ENCODE data around the gene RTP5. TPM values are rescaled to one million over a fixed set of nuclear protein-coding genes. Genes with fewer than 3 reads are reported as not detected.
A peak's percentile ranks its signal among the peaks of the same experiment; 100 is the strongest.

The RTP5 gene
- total and polyA plus RNA-seq, 8 donors: 0.10 TPM; not detected in 7

DNA sequence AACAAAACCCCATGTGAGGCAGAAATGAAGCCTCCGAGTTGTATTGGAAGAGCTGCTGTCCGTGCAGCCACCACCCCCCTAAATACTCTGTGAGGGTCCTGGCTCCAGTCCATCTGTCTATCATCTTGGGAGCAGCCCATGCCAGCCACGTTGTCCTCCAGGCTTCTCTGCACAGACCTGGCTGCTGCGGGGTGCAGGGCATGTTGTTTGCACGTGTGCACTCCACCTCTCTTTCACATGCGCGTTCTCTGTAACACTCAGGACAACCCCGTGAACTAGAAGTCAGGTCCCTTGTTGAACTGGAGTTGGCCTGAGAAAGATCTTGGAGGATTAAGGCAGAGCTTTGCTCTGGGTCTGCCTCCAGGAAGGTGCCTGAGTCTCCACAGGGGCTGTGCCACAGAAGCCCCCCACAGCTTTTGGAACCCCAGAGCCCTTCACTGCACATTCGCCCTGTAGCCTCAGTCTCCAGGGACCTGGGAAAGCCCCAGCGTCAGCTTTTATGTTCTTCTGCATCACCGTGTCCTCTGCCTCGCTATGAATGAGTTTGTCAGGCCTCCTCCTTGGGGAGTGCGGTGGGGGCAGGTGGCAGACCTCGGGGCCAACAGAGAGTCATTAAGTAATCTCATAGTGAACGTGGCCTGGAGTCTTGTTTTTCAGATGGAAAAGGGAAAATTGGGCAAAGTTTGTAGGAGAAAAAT is 16.6 kb downstream of the RTP5 start:
- peaks cover 0 to 6% of the 10 kb centered on the region in 2 donors for H3K9me3 ChIP-seq
- H3K36me3 ChIP-seq: no peaks in the 10 kb centered on the region
- H3K27ac ChIP-seq: no peak overlapping the region
- TF ChIP-seq, protein P1, sequence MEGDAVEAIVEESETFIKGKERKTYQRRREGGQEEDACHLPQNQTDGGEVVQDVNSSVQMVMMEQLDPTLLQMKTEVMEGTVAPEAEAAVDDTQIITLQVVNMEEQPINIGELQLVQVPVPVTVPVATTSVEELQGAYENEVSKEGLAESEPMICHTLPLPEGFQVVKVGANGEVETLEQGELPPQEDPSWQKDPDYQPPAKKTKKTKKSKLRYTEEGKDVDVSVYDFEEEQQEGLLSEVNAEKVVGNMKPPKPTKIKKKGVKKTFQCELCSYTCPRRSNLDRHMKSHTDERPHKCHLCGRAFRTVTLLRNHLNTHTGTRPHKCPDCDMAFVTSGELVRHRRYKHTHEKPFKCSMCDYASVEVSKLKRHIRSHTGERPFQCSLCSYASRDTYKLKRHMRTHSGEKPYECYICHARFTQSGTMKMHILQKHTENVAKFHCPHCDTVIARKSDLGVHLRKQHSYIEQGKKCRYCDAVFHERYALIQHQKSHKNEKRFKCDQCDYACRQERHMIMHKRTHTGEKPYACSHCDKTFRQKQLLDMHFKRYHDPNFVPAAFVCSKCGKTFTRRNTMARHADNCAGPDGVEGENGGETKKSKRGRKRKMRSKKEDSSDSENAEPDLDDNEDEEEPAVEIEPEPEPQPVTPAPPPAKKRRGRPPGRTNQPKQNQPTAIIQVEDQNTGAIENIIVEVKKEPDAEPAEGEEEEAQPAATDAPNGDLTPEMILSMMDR (IDR thresholded peaks at IDR 0.05): no peak
- no peak for DNase-seq
- no peak overlapping the region for H3K4me3 ChIP-seq
- intact Hi-C loops (cut with DNase I): no loop called here
- no peaks in the 10 kb centered on the region for H3K27me3 ChIP-seq
- ATAC-seq: no peak
- H3K4me1 ChIP-seq: peaks cover 9 to 10% of the 10 kb centered on the region in 2 donors

DNA sequence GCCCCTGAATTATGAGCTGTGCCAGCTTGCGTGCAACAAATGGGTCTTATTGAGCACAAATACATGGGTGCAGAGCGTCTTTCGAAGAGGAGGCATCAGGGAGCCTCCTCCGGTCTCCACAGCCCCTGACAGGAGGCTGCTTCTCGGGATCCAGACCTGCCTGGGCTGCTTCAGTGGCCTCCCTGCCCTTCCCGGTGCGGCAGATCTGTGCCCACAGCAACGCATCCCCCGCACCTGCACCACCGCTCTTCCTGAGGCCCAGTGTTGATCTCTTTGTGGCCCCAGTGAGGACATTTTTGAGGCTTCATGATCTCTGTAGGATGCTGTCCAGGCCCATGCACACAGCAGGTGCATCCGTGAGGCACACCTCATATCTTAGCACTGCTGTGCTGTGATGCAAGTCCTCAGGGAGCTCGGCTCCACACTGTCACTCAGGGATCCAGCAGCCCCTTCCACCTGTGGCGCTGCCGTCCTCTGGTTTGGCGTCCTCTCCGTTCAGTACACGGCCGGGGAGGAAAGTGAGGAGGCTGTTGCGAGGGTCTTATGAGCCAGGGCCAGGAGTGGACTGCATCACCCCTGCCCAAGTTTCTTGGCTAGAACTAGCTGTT is 17.4 kb downstream of the RTP5 start:
- TF ChIP-seq, protein P1 (IDR thresholded peaks at IDR 0.05): no peak
- DNase-seq: peak in 1 of 4 donors; percentile 54
- peaks cover 0 to 6% of the 10 kb centered on the region in 2 donors for H3K9me3 ChIP-seq

DNA sequence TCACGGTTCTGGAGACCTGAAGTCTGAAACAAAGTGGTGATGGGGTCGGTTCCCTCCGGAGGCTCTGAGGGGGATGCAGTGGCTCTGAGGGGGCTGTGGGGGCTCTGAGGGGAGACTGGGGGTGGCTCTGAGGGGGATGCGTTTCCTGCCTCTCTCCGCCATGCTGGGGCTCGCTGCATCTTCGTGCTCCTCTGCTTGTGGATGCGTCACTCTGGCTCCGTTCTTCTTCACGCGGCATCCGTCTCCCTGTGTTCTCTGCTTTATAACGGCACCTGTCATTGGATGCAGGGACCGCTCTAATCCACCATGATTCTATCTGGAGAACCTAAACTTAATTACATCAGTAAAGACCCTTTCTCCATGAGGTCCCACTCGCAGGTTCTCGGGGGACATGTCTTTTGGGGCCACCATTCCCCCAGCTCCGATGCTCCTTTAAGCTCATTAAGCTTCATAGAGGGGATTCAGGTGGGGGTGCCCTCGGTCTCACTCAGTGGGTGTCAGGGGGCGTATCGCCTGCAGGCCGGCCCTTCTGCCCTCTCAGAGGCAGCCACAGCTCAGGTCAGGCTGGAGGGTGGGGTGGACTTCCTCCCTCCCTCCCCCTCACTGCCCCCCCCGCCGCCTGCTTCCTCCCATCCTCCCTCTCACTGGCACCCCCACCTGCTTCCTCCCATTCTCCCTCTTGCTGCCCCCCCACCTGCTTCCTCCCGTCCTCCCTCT is 18.4 kb downstream of the RTP5 start:
- H3K36me3 ChIP-seq: no peaks in the 10 kb centered on the region
- H3K27ac ChIP-seq: no peak overlapping the region
- no peaks in the 10 kb centered on the region for H3K4me1 ChIP-seq
- peaks cover 0 to 6% of the 10 kb centered on the region in 2 donors for H3K9me3 ChIP-seq
- no peak overlapping the region for H3K4me3 ChIP-seq
- TF ChIP-seq, protein P1 (IDR thresholded peaks at IDR 0.05): no peak
- intact Hi-C loops (cut with DNase I): no loop called here
- no peaks in the 10 kb centered on the region for H3K27me3 ChIP-seq
- no peak for ATAC-seq
- DNase-seq: no peak

More for the DNA sequence above, 17.4 kb downstream of the RTP5 start:
- no peak for ATAC-seq
- peaks cover 6 to 7% of the 10 kb centered on the region in 2 donors for H3K4me1 ChIP-seq
- no peak overlapping the region for H3K4me3 ChIP-seq
- no peaks in the 10 kb centered on the region for H3K36me3 ChIP-seq
- H3K27ac ChIP-seq: no peak overlapping the region
- H3K27me3 ChIP-seq: no peaks in the 10 kb centered on the region
- intact Hi-C loops (cut with DNase I): no loop called here

DNA sequence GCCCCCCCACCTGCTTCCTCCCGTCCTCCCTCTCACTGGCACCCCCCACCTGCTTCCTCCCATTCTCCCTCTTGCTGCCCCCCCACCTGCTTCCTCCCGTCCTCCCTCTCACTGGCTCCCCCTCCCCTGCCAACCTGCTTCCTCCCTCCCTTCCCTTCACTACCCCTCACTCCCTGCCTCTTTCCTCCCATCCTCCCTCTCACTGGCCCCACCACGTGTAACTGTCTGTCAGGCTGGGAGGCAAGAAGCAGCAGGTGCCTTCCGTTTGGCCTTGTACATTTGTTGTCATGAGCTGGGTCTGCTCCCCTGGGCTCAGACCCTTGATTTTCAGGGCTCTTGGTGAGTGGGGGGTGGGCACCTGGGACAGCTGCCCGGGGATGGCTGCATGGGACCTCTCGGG is 19.1 kb downstream of the RTP5 start:
- ATAC-seq: no peak
- intact Hi-C loops (cut with DNase I): no loop called here
- H3K9me3 ChIP-seq: peaks cover 0 to 6% of the 10 kb centered on the region in 2 donors
- DNase-seq: no peak
- H3K4me3 ChIP-seq: no peak overlapping the region
- no peaks in the 10 kb centered on the region for H3K27me3 ChIP-seq
- no peak overlapping the region for H3K27ac ChIP-seq
- H3K4me1 ChIP-seq: no peaks in the 10 kb centered on the region
- TF ChIP-seq, protein P1 (IDR thresholded peaks at IDR 0.05): no peak
- H3K36me3 ChIP-seq: no peaks in the 10 kb centered on the region

Measured in left lung (tissue), 10 donors.